GM23338 (cell line): ENCODE measurements around the gene INSM2. TPM values are rescaled to one million over a fixed set of nuclear protein-coding genes. Genes with fewer than 3 reads are reported as not detected.

Experiments used
- ATAC-seq: fragments of 200-7000 bp; cut with Tn5 transposase; 3 replicates; pipeline ENCODE4 v1.9.1; 2020
- DNase-seq: peaks from one replicate; pipeline ENCODE4 v3.0.0-alpha.2; 2015; ENCODE audit warnings: low spot score
- H2AFZ ChIP-seq: fragments of 200-600 bp; sonication (generic); 2 replicates; pipeline ENCODE4 v1.8.0; 2016; ENCODE audit warnings: antibody characterized with exemption, mild to moderate bottlenecking, moderate library complexity
- H3F3A ChIP-seq: fragments of 200-600 bp; sonication (generic); replicated peaks from 2 replicates; pipeline ENCODE4 v1.8.0; 2017; ENCODE audit warnings: antibody characterized with exemption, mixed run types, low read depth
- H3K27ac ChIP-seq: fragments of 200-600 bp; sonication (generic); 2 replicates; pipeline ENCODE4 v1.6.1; 2016; ENCODE audit warnings: low read depth
- H3K27me3 ChIP-seq: fragments of 200-600 bp; sonication (generic); 2 replicates; pipeline ENCODE4 v1.8.0; 2016; ENCODE audit warnings: mild to moderate bottlenecking, mixed run types, moderate library complexity; ENCODE audit not compliant: insufficient read depth
- H3K36me3 ChIP-seq: fragments of 200-600 bp; sonication (generic); 2 replicates; pipeline ENCODE4 v1.8.0; 2016; ENCODE audit warnings: mild to moderate bottlenecking; ENCODE audit not compliant: insufficient read depth
- H3K4me1 ChIP-seq: fragments of 200-600 bp; sonication (generic); 2 replicates; pipeline ENCODE4 v1.8.0; 2016; ENCODE audit warnings: mild to moderate bottlenecking, moderate library complexity; ENCODE audit not compliant: insufficient read depth
- H3K4me2 ChIP-seq: fragments of 200-600 bp; sonication (generic); 2 replicates; pipeline ENCODE4 v1.7.1; 2017; ENCODE audit warnings: mixed run types
- H3K4me3 ChIP-seq: fragments of 200-600 bp; sonication (generic); 2 replicates; pipeline ENCODE4 v1.6.1; 2016; ENCODE audit warnings: mixed run types
- H3K79me2 ChIP-seq: fragments of 200-600 bp; sonication (generic); replicated peaks from 2 replicates; pipeline ENCODE4 v1.8.0; 2017; ENCODE audit warnings: mild to moderate bottlenecking; ENCODE audit not compliant: insufficient read depth
- H3K9me2 ChIP-seq: fragments of 200-600 bp; sonication (generic); 2 replicates; pipeline ENCODE4 v1.8.0; 2017; ENCODE audit not compliant: insufficient read depth
- H4K20me1 ChIP-seq: fragments of 200-600 bp; sonication (generic); replicated peaks from 2 replicates; pipeline ENCODE4 v1.8.0; 2017; ENCODE audit warnings: mild to moderate bottlenecking; ENCODE audit not compliant: insufficient read depth
- H3K27ac Mint-ChIP-seq: 2 replicates; pipeline ENCODE4 v1.8.0; 2020; ENCODE audit warnings: inconsistent platforms, mild to moderate bottlenecking, moderate library complexity, mixed read lengths
- H3K27me3 Mint-ChIP-seq: 3 replicates; pipeline ENCODE4 v1.8.0; 2022; ENCODE audit warnings: low read depth, mild to moderate bottlenecking, moderate library complexity, mixed read lengths, inconsistent platforms; ENCODE audit not compliant: insufficient read depth, poor library complexity
- H3K36me3 Mint-ChIP-seq: 3 replicates; pipeline ENCODE4 v1.8.0; 2021; ENCODE audit warnings: low read depth, mild to moderate bottlenecking, inconsistent platforms, moderate library complexity, mixed read lengths
- H3K4me1 Mint-ChIP-seq: 3 replicates; pipeline ENCODE4 v1.8.0; 2020; ENCODE audit warnings: mild to moderate bottlenecking, inconsistent platforms, mixed read lengths
- H3K4me3 Mint-ChIP-seq: 3 replicates; pipeline ENCODE4 v1.8.0; 2021; ENCODE audit warnings: moderate library complexity, mild to moderate bottlenecking, inconsistent platforms, mixed read lengths
- H3K9me3 Mint-ChIP-seq: 3 replicates; pipeline ENCODE4 v1.8.0; 2020; ENCODE audit warnings: moderate library complexity, mild to moderate bottlenecking, inconsistent platforms, mixed read lengths
- CREB1 ChIP-seq: fragments of 250-450 bp; sonication (Bioruptor Pico); IDR thresholded peaks from 2 replicates; pipeline ENCODE4 v1.5.0; 2020; ENCODE audit warnings: low read depth, mild to moderate bottlenecking, moderate library complexity
- CTCF ChIP-seq, 2 experiments: fragments of 200-600 bp in 1 of 2; sonication (generic) in 1 of 2; conservative IDR thresholded peaks; 2 replicates each; pipeline versions ENCODE4 v1.5.1 to v1.6.1; 2016 to 2017; ENCODE audit warnings: antibody characterized with exemption in 2 of 2, low read depth in 2 of 2, mild to moderate bottlenecking in 2 of 2, moderate library complexity in 1 of 2
- ETS1 ChIP-seq: IDR thresholded peaks from 2 replicates; pipeline ENCODE4 v1.6.1; 2016; ENCODE audit warnings: antibody characterized with exemption
- EZH2 ChIP-seq: fragments of 200-600 bp; sonication (generic); IDR thresholded peaks from one replicate; pipeline ENCODE4 v1.8.0; 2017; ENCODE audit warnings: antibody characterized with exemption, mild to moderate bottlenecking, low read depth; ENCODE audit not compliant: unreplicated experiment
- EZH2phosphoT487 ChIP-seq: fragments of 200-600 bp; sonication (generic); IDR thresholded peaks from one replicate; pipeline ENCODE4 v1.8.1; 2018; ENCODE audit warnings: antibody characterized with exemption; ENCODE audit not compliant: unreplicated experiment
- JUNB ChIP-seq: IDR thresholded peaks from one replicate; pipeline ENCODE4 v1.6.1; 2016; ENCODE audit warnings: antibody characterized with exemption; ENCODE audit not compliant: unreplicated experiment
- STAT1 ChIP-seq: IDR thresholded peaks from one replicate; pipeline ENCODE4 v1.6.1; 2016; ENCODE audit warnings: antibody characterized with exemption; ENCODE audit not compliant: unreplicated experiment
- ZNF462 ChIP-seq: fragments of 250-450 bp; sonication (Bioruptor Pico); IDR thresholded peaks from 2 replicates; pipeline ENCODE4 v1.5.0; 2020; ENCODE audit warnings: mild to moderate bottlenecking, moderate library complexity
- polyA plus RNA-seq: library from polyadenylated mRNA; unstranded; fragments of >200 nt; fragmentation: Nextera tagmentation; extraction: Ambion mirVana; gene quantifications from 2 replicates; pipeline ENCODE4 v1.2.1, GENCODE V29; 2016
- total RNA-seq: library from RNA; depleted of rRNA; stranded (reverse); fragments of >200 nt; shearing (Covaris generic); gene quantifications from 2 replicates; pipeline ENCODE4 v1.2.3, GENCODE V29; 2014

The INSM2 gene
- total and polyA plus RNA-seq, 2 experiments from 2014 or later: not detected

- TF ChIP-seq JUNB (no peak), CREB1 (CRISPR knock-in tag) (no peak), EZH2 (no peak), EZH2phosphoT487 (no peak), ZNF462 (CRISPR knock-in tag) (no peak)
- no peaks in the 10 kb centered on the region for H3K9me2 ChIP-seq
- no peaks in the 10 kb centered on the region for H3K36me3 Mint-ChIP-seq
- H4K20me1 ChIP-seq: no peaks in the 10 kb centered on the region
- no peaks in the 10 kb centered on the region for H3K27me3 Mint-ChIP-seq
- DNase-seq (no peak), ATAC-seq (no peak)
- H3K27me3 ChIP-seq: no peaks in the 10 kb centered on the region
- H3F3A ChIP-seq: no peaks in the 10 kb centered on the region
- H3K4me3 Mint-ChIP-seq: no peak overlapping the region
- H3K9me3 Mint-ChIP-seq: no peaks in the 10 kb centered on the region
- H3K4me2 ChIP-seq: no peak overlapping the region
- H2AFZ ChIP-seq: no peak overlapping the region
- no peaks in the 10 kb centered on the region for H3K36me3 ChIP-seq
- no peak overlapping the region for H3K27ac ChIP-seq
- H3K79me2 ChIP-seq: no peaks in the 10 kb centered on the region
- H3K4me3 ChIP-seq: no peak overlapping the region
- peaks cover 8% of the 10 kb centered on the region for H3K4me1 Mint-ChIP-seq
- H3K27ac Mint-ChIP-seq: no peak overlapping the region
- H3K4me1 ChIP-seq: no peaks in the 10 kb centered on the region
Measured at GRCh38 chr14:35571598-35571997, 37.6 kb downstream of the INSM2 start.

GRCh38 chr14:35573911-35574310, 39.9 kb downstream of the INSM2 start:
- no peak overlapping the region for H3K27ac Mint-ChIP-seq
- no peak for TF ChIP-seq CTCF (conservative IDR thresholded peaks at IDR 0.05; ENCODE audit: low read depth in 2 of 2)
- no peak for TF ChIP-seq ETS1
- no peak for TF ChIP-seq STAT1

More at GRCh38 chr14:35573911-35574310, 39.9 kb downstream of the INSM2 start:
- no peak overlapping the region for H3K27ac ChIP-seq
- no peaks in the 10 kb centered on the region for H3K4me1 Mint-ChIP-seq
- H3K27me3 ChIP-seq: no peaks in the 10 kb centered on the region
- no peak overlapping the region for H3K4me3 Mint-ChIP-seq
- H3K79me2 ChIP-seq: no peaks in the 10 kb centered on the region
- ATAC-seq: no peak
- DNase-seq: no peak
- H3K4me1 ChIP-seq: no peaks in the 10 kb centered on the region
- H3K36me3 ChIP-seq: no peaks in the 10 kb centered on the region
- no peaks in the 10 kb centered on the region for H3K9me3 Mint-ChIP-seq
- peaks cover under 1% of the 10 kb centered on the region for H3K27me3 Mint-ChIP-seq
- no peaks in the 10 kb centered on the region for H3F3A ChIP-seq
- no peaks in the 10 kb centered on the region for H4K20me1 ChIP-seq
- H3K36me3 Mint-ChIP-seq: no peaks in the 10 kb centered on the region
- H2AFZ ChIP-seq: no peak overlapping the region
- no peaks in the 10 kb centered on the region for H3K9me2 ChIP-seq
- H3K4me2 ChIP-seq: no peak overlapping the region
- H3K4me3 ChIP-seq: no peak overlapping the region
